ENCODE results near the gene GJB3. TPM values are rescaled to one million over a fixed set of nuclear protein-coding genes. Genes with fewer than 3 reads are reported as not detected.
"Not testable (repeated sequence)": the region's sequence is repeated elsewhere in the genome, so short reads cannot be mapped to it uniquely, and the experiment has no call there.

The GJB3 gene
- total and polyA plus RNA-seq, 2 donors from 2014 or later = 8.8 TPM; not detected in 1

DNA sequence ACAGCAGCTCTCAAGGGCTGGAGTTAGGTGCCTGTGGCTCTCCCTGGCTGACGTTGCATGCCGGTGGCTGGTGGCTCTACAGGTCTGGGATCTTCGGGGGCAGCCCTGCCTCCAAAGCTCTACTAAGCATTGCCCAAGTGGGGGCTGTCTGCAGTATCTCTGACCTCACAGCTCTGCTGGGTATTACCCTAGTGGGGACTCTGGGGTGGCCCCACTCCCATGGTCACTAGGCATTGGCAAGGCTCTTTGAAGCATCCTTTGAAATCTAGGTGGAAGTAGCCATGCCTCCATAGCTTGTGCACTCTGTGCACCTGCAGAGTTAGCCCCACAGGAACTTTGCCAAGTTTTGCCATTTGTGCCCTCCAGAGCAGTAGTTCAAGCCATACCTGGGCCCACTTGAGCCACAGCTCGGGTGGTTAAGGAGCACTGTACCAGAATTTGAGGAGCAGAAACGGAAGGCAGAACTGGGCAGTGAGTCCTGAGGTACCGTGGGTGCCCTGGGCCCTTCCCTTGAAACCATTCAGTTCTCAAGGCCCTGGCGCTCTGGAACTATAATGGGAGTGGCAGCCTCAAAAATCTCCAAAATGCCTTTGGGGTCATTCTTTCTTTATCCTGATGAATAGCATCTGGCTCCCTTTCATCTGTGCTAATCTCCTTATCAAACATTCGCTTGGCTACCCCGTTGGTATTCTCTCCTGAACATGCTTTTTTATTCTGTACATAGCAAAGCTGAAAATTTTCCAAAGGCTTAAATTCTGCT, 27.2 kb downstream of the GJB3 start:
- DNase-seq (peak in 1 of 5 donors; percentile 23), FAIRE-seq (no peak)
- intact Hi-C loops (cut with DNase I) = no loop called here
- Histone ChIP-seq H3K9me3 (ENCODE audit: control insufficient read depth in 2 of 3, insufficient read depth in 1 of 3, low read length in 3 of 3) (no peaks in the 10 kb centered on the region), H3K36me3 (ENCODE audit: control insufficient read depth in 2 of 3, insufficient read depth in 3 of 3, low read length in 3 of 3) (no peaks in the 10 kb centered on the region), H3K4me3 (ENCODE audit: low read length in 3 of 3) (no peak overlapping the region), H3K4me1 (ENCODE audit: control insufficient read depth in 2 of 3, insufficient read depth in 2 of 3, low read depth in 1 of 3, low read length in 3 of 3) (no peaks in the 10 kb centered on the region), H3K9ac (ENCODE audit: low read length in 3 of 3) (no peak overlapping the region), H3K27me3 (ENCODE audit: control insufficient read depth, insufficient read depth, low read length) (no peaks in the 10 kb centered on the region), H3K27ac (ENCODE audit: low read depth in 2 of 2, low read length in 2 of 2) (no peak overlapping the region)
- TF ChIP-seq, protein P1, sequence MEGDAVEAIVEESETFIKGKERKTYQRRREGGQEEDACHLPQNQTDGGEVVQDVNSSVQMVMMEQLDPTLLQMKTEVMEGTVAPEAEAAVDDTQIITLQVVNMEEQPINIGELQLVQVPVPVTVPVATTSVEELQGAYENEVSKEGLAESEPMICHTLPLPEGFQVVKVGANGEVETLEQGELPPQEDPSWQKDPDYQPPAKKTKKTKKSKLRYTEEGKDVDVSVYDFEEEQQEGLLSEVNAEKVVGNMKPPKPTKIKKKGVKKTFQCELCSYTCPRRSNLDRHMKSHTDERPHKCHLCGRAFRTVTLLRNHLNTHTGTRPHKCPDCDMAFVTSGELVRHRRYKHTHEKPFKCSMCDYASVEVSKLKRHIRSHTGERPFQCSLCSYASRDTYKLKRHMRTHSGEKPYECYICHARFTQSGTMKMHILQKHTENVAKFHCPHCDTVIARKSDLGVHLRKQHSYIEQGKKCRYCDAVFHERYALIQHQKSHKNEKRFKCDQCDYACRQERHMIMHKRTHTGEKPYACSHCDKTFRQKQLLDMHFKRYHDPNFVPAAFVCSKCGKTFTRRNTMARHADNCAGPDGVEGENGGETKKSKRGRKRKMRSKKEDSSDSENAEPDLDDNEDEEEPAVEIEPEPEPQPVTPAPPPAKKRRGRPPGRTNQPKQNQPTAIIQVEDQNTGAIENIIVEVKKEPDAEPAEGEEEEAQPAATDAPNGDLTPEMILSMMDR (IDR thresholded peaks at IDR 0.05; ENCODE audit: borderline replicate concordance, extremely low read depth, insufficient read depth) = no peak

DNA sequence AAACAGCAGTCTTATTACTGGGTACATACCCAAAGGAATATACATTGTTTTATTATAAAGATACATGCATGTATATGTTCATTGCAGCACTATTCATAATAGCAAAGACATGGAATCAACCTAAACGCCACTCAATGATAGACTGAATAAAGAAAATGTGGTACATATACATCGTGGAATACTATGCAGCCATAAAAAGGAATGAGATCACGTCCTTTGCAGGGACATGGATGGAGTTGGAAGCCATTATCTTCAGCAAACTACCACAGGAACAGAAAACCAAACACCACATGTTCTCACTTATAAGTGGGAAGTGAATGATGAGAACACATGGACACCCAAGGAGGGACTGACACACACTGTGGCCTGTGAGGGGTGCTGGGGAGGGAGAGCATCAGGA, 29.8 kb downstream of the GJB3 start:
- H3K36me3 ChIP-seq (ENCODE audit: control insufficient read depth in 2 of 3, insufficient read depth in 3 of 3, low read length in 3 of 3); H3K4me3 ChIP-seq (ENCODE audit: low read length in 3 of 3); H3K27me3 ChIP-seq (ENCODE audit: control insufficient read depth, insufficient read depth, low read length); FAIRE-seq; H3K27ac ChIP-seq (ENCODE audit: low read depth in 2 of 2, low read length in 2 of 2); H3K9ac ChIP-seq (ENCODE audit: low read length in 3 of 3); H3K9me3 ChIP-seq (ENCODE audit: control insufficient read depth in 2 of 3, insufficient read depth in 1 of 3, low read length in 3 of 3); H3K4me1 ChIP-seq (ENCODE audit: control insufficient read depth in 2 of 3, insufficient read depth in 2 of 3, low read depth in 1 of 3, low read length in 3 of 3); intact Hi-C loops (cut with DNase I); DNase-seq: not testable (repeated sequence)

DNA sequence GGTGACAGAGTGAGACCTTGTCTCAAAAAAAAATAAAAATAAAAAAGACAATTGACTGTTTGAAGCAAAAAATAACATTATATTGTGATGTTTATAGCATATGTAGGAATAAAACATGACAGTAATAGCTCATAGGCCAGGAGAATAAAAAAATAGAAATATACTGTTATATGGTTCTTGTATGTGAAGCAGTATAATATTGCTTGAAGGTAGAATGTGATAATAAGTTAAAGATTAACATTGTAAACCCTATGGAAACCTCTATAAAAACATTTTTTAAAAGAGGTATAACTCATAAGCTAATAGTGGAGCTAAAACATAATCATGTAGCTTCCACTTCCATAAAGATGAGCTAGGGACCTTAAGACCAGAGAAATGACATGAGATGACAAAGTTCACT, 35.3 kb downstream of the GJB3 start:
- Histone ChIP-seq H3K9me3 (ENCODE audit: control insufficient read depth in 2 of 3, insufficient read depth in 1 of 3, low read length in 3 of 3) (no peaks in the 10 kb centered on the region), H3K36me3 (ENCODE audit: control insufficient read depth in 2 of 3, insufficient read depth in 3 of 3, low read length in 3 of 3) (no peaks in the 10 kb centered on the region), H3K4me1 (ENCODE audit: control insufficient read depth in 2 of 3, insufficient read depth in 2 of 3, low read depth in 1 of 3, low read length in 3 of 3) (no peaks in the 10 kb centered on the region), H3K27ac (ENCODE audit: low read depth in 2 of 2, low read length in 2 of 2) (no peak overlapping the region), H3K4me3 (ENCODE audit: low read length in 3 of 3) (no peak overlapping the region), H3K9ac (ENCODE audit: low read length in 3 of 3) (no peak overlapping the region), H3K27me3 (ENCODE audit: control insufficient read depth, insufficient read depth, low read length) (no peaks in the 10 kb centered on the region)
- TF ChIP-seq, protein P1 (IDR thresholded peaks at IDR 0.05; ENCODE audit: borderline replicate concordance, extremely low read depth, insufficient read depth) = no peak
- no peak for DNase-seq
- intact Hi-C loops (cut with DNase I) = no loop called here
- no peak for FAIRE-seq

DNA sequence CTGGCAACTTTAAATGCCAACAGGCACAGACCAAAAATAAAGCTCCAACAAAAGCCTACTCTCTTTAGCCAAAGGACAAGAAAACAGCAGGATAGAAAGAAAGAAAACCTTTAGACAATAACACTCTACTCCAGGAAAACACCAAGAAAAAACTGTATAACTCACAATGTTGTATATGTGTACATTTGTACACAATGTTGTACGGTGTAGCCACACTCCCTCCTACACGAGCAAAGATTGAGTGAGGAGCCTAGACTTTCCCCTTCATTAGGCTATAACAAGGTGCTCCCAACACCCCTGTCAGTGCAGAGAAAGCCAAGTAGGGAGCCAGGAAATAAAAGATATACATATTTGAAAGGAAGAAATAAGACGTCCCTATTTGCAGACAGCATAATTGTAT, 35.8 kb downstream of the GJB3 start:
- no peaks in the 10 kb centered on the region for H3K27me3 ChIP-seq (ENCODE audit: control insufficient read depth, insufficient read depth, low read length)
- H3K27ac ChIP-seq (ENCODE audit: low read depth in 2 of 2, low read length in 2 of 2) = no peak overlapping the region
- no peaks in the 10 kb centered on the region for H3K4me1 ChIP-seq (ENCODE audit: control insufficient read depth in 2 of 3, insufficient read depth in 2 of 3, low read depth in 1 of 3, low read length in 3 of 3)
- intact Hi-C loops (cut with DNase I) = no loop called here
- no peaks in the 10 kb centered on the region for H3K9me3 ChIP-seq (ENCODE audit: control insufficient read depth in 2 of 3, insufficient read depth in 1 of 3, low read length in 3 of 3)
- FAIRE-seq (no peak), DNase-seq (no peak)
- no peak overlapping the region for H3K9ac ChIP-seq (ENCODE audit: low read length in 3 of 3)
- no peak overlapping the region for H3K4me3 ChIP-seq (ENCODE audit: low read length in 3 of 3)
- TF ChIP-seq, protein P1 (IDR thresholded peaks at IDR 0.05; ENCODE audit: borderline replicate concordance, extremely low read depth, insufficient read depth) = no peak
- H3K36me3 ChIP-seq (ENCODE audit: control insufficient read depth in 2 of 3, insufficient read depth in 3 of 3, low read length in 3 of 3) = no peaks in the 10 kb centered on the region

DNA sequence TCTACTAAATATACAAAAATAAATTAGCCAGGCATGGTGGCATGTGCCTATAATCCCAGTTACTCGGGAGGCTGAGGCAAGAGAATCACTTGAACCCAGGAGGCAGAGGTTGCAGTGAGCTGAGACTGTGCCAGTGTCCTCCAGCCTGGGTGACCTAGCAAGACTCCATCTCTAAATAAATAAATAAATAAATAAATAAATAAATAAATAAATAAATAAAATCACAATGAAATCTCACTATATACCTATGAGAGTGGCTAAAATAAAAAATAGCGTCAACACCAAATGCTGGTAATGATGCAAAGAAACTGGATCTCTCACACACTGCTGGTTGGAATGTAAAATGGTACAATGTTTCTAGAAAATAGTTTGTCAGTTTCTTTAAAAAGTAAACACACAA, 37.8 kb downstream of the GJB3 start:
- H3K9me3 ChIP-seq (ENCODE audit: control insufficient read depth in 2 of 3, insufficient read depth in 1 of 3, low read length in 3 of 3); H3K27me3 ChIP-seq (ENCODE audit: control insufficient read depth, insufficient read depth, low read length); DNase-seq; H3K36me3 ChIP-seq (ENCODE audit: control insufficient read depth in 2 of 3, insufficient read depth in 3 of 3, low read length in 3 of 3); intact Hi-C loops (cut with DNase I); H3K4me3 ChIP-seq (ENCODE audit: low read length in 3 of 3); H3K9ac ChIP-seq (ENCODE audit: low read length in 3 of 3); FAIRE-seq; H3K27ac ChIP-seq (ENCODE audit: low read depth in 2 of 2, low read length in 2 of 2); H3K4me1 ChIP-seq (ENCODE audit: control insufficient read depth in 2 of 3, insufficient read depth in 2 of 3, low read depth in 1 of 3, low read length in 3 of 3): not testable (repeated sequence)

All from kidney (tissue), 14 donors.